Stomach (tissue), 4 donors: ENCODE data around the gene LHFPL2.

Experiments used
- CTCF ChIP-seq, 7 experiments: fragments of 450-650 bp in 4 of 7; fragments of 200-600 bp in 3 of 7; sonication (generic) in 3 of 7; IDR thresholded peaks; one replicate each; pipeline ENCODE4 v1.5.1; 2016 to 2019; ENCODE audit warnings: antibody characterized with exemption in 7 of 7, control low read depth in 2 of 7, mild to moderate bottlenecking in 1 of 7
- POLR2A ChIP-seq, 4 donors: fragments of 450-650 bp; IDR thresholded peaks; one replicate each; pipeline ENCODE4 v1.6.1; 2016; ENCODE audit warnings: antibody characterized with exemption in 4 of 4, control low read depth in 2 of 4, mild to moderate bottlenecking in 1 of 4, moderate library complexity in 1 of 4

DNA sequence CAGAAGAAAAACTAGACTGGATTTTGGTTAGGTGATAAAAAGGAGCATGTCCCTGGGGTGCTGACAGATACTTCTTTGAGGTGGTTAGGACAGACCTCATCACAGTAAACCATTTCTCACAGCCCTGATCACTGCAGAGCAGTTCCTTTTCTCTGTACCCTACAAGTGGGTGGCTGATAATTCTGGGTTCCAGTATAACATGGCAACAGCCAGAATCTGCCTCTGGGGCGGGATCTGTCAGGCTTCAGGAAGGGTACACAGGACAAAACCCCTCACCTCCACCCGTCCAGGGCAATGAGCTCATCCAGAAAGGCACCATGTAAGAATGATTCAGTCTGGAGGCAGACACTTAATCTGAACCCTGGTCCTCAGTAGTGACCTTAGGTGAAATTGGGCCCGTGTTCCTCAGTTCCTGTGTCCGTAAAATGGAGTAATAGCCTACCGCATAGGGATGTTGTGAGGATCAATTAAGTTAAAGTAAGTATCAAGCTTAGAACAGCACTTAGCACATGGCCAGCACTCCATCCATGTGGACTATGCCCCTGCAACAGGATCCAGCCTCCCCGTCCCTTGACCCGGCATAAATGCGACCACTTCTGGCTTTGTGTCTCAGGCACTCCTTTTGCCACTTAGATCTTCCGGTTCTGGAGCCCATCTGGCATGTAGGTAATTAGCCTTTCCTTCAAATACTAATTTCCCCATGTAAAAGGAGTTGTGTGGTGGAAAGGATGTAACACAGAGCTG, 129.2 kb downstream of the LHFPL2 start:
- TF ChIP-seq POLR2A (IDR thresholded peaks at IDR 0.05) (no peak), CTCF (IDR thresholded peaks at IDR 0.05) (no peak)
